Ammon's horn (tissue), 1 donor: Measurements from ENCODE around the gene KIF17.
A peak's percentile ranks its signal among the peaks of the same experiment; 100 is the strongest.
"Not testable (repeated sequence)": the region's sequence is repeated elsewhere in the genome, so short reads cannot be mapped to it uniquely, and the experiment has no call there.

ENCODE experiments used
- DNase-seq: peaks from one replicate; pipeline ENCODE4 v3.0.0-alpha.2; 2016; ENCODE audit warnings: low spot score

The KIF17 gene

GRCh38 chr1:20686883-20687725, 30.7 kb downstream of the KIF17 start:
- no peak for DNase-seq

GRCh38 chr1:20685741-20686140, 32.1 kb downstream of the KIF17 start:
- no peak for DNase-seq

- DNase-seq, result no peak
Observed at GRCh38 chr1:20685099-20685662, 32.6 kb downstream of the KIF17 start.

GRCh38 chr1:20684651-20685050, 33.2 kb downstream of the KIF17 start:
- no peak for DNase-seq

GRCh38 chr1:20684050-20684620, 33.7 kb downstream of the KIF17 start:
- no peak for DNase-seq

GRCh38 chr1:20683614-20684013, 34.2 kb downstream of the KIF17 start:
- DNase-seq, result no peak

DNA sequence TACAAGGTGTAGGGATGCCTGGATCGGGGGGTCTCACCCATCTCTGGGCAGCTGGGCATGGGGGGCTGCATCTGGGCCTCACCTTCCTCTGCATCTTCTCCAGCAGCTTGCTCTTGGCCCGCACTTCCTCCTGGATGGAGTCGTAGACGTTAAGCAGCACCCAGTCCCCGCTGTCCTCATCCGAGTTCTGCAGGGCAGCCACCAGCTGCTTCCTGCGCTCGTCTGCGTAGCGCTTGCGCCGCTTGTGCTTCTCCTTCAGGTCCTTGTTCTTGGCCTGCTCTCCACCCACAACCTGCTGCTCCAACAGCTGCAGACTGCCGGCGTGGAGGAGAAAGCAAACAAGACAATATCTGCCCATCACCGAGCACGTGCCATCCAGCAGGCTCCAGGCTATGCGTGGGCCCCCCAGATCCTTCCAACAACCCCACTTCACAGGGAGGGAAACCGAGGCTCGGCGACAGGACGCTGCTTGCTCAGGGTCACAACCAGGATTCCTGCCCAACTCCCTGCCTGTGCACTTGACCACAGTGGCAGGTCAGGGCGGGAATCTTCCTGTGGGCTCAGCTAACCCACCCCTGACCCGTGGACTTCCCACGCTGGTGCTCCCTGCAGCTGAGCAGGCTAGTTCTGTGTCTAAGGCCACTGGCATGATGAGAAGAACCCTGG, 35.1 kb downstream of the KIF17 start:
- DNase-seq, result peak; percentile 82

DNA sequence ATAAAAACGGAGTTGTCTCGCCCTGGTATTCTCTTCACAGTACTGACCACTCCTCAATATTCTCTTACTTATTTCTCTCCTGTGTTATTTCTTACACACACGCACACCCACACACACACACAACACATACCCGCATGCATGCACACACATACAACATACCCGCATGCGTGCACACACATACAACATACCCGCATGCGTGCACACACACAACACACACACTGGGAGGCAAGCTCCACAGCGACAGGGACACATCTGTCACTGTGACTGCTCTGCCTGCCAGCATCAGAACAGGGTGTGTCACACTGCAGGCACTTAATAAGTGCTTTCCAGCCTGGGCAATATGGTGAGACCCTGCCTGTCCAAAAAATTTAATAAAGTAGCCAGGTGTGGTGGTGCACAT, 35.8 kb downstream of the KIF17 start:
- DNase-seq, result no peak

DNA sequence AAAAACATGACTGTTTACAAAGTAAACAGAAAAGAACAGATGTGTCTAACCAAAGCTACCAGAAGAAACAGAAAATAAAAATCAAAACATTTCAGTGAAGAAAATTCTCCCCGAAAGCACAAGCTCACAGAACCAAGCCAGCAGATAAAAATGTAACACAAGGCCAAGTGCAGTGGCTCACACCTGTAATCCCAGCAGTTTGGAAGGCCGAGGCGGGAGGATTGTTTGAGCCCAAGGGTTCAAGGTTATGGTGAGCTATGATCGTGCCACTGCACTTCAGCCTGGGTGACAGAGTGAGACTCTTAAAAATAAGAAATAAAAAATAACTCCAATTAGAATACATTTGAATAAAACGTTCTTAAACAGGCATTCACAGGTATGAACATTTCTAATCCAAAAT, 37.5 kb downstream of the KIF17 start:
- DNase-seq, result no peak

DNA sequence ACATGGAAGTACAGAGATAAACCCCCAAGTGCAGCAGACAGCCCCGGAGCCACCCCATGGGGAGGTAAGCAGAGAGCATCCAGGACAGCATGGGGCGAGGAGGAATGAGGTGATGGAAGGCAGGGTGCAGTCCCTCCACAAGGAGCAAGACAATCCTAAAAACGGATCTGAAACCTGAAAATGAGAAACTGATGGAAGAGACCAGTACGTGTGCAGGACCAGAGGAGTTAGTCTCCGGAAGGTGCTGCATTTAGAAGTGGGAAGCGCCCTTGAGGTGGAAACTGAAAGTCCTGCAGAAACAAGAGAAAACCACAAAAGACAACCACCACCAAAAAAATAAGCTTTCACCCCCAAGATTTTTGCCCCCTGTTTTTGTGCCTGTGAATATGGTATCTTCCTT, 39.2 kb downstream of the KIF17 start:
- DNase-seq, result peak; percentile 40

DNA sequence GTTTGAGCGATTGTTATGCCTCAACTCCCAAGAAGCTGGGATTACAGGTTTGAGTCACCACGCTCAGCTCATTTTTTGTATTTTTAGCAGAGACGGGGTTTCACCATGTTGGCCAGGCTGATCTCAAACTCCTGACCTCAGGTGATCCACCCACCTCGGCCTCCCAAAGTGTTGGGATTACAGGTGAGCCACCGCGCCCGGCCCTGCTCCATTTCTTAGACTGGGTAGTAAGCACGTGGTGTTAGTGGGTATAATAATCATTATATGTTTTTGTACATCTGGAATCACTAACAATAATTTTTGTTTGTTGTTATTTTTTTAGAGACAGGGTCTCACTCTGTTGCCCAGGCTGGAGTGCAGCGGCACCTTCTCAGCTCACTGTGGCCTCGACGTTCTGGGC, 44.2 kb downstream of the KIF17 start:
- not testable (repeated sequence) for DNase-seq

- DNase-seq, result no peak
Observed at GRCh38 chr1:20672265-20672632, 45.6 kb downstream of the KIF17 start.

- DNase-seq, result no peak
Observed at GRCh38 chr1:20670936-20671335, 46.9 kb downstream of the KIF17 start.

DNA sequence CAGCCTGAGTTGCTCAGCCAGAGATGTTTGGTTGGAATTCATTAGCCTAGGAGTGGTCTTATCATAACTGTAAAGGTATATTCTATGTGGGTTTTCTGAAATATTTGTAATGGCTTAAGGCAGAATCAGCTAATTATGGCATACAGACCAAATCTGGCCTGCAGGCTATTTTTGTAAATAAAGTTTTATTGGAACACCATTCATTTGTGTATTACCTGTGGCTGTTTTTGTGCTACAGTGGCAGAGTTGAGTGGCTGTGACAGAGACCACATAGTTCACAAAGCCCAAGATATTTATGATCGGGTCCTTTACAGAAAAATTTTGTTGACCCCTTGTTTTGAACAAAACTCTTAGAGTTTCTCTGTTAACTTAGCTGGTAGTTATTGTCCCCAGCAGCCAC, 49.2 kb downstream of the KIF17 start:
- DNase-seq, result no peak

GRCh38 chr1:20666804-20667203, 51.0 kb downstream of the KIF17 start:
- no peak for DNase-seq

DNA sequence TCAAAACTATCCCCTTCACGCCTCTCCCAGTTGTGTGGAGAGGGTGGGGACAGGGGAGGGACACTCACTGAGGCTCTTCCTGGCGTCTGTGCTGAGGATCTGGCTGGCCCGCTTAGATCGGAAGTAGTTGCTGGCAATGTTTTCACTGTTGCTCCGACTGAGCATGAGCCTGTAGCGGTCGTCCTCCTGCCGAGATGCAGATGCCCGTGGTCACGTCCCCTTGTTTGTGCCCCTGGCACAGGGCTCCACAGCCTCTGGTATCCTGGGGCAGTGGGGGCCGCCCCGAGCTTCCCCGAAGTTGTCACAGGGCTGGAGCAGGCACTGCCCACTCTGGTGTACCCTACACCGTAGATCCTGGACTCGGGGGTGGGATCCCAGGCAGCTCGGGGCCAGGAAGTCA, 51.7 kb downstream of the KIF17 start:
- no peak for DNase-seq

DNA sequence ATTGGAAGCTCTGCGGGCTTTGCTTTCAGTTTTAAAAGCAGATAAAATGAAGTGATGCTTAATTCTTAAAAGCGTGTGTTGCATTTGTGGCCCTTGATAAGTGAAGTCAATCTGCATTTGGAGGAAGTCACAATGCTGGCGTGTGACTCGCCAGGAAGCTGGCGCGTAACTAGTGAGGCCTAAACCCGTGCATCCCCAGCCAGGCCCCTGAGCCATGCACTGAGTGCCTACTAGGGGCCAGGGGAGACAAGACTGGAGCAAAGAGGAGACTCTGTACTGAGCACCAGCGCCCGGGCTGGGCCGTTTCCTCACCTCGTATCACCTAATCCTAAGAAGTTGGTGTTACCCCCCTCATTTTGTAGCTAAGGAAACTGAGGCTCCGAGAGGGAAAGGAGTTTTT, 52.1 kb downstream of the KIF17 start:
- DNase-seq, result no peak

GRCh38 chr1:20663969-20664715, 53.7 kb downstream of the KIF17 start:
- no peak for DNase-seq

GRCh38 chr1:20663365-20663764, 54.4 kb downstream of the KIF17 start:
- no peak for DNase-seq

- DNase-seq, result no peak
Observed at GRCh38 chr1:20662110-20662475, 55.7 kb downstream of the KIF17 start.

- DNase-seq, result peak; percentile 99
Observed at GRCh38 chr1:20661207-20662109, 56.3 kb downstream of the KIF17 start, which contains the start of gene DDOST. DDOST (minus strand) TSS chr1:20661369; CDS start chr1:20661350, 19 bp downstream.
